ENCODE data around the gene CYB561. TPM values are rescaled to one million over a fixed set of nuclear protein-coding genes. Genes with fewer than 3 reads are reported as not detected.

CYB561 gene
- 25.5 and 34.6 TPM in 2 replicates for total RNA-seq

DNA sequence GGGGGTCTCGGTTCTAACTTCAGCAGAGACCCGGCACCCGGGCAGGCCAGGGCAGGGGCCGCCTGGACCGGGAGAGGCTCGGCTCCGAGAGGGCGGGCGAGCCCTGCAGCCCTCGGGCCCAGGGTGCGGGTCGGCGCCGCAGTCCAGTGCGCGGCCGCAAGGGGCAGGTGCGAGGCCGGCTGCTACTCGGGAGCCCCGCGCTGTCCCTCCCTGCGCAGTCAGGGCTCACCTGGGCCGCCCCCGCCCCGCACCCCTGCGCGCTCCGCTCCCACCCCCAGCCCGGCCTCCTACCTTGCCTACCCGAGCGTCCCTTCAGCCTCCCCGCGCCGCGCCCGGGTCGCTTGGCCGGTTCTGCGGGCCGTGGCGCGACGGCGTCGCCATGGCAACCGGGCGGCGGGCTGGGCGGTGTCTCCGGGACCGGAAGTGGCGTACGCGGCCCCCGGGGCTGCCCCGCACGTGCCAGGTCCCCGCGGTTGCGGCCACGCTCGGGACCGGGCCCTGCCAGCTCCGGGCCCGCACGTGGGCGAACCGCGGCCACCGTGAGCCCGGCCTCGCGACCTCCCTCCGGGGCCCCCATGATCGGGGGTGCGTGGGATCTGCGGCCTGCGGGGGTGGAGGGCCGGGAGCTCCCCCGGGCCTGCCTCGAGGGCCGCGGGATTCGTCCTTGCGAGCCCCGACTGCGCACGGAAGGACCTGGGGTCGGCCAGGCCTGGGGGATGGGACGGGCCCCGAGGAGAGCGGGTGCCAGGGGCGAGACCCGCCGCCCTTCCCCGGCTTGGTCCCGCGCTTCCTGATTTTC is at the start of gene CYB561:
CYB561 (minus strand) TSS at position 353 of the 799 bp plus-strand sequence. CDS start 8,759 bp downstream, outside the sequence.

GRCh38 chr17:63476854-63477479 is 30.9 kb upstream of the CYB561 start, which contains the start of gene ACE:
TSS of gene ACE (plus strand) at chr17:63477061. CDS start at chr17:63477095, 34 bp downstream.

Other genes starting within 250 kb of the CYB561 start
- gene ACE, start 30.8 kb upstream of the CYB561 start, total RNA-seq = 3.6 and 7.6 TPM in 2 replicates
- gene KCNH6, start 77.1 kb upstream of the CYB561 start, total RNA-seq = not detected in 2 replicates
- 9.5 and 11.6 TPM in 2 replicates for gene DCAF7, start 104.2 kb upstream of the CYB561 start, total RNA-seq
- gene TACO1, start 154.6 kb upstream of the CYB561 start, total RNA-seq = 14.5 and 15.6 TPM in 2 replicates
- gene MAP3K3, start 176.1 kb upstream of the CYB561 start, total RNA-seq = 20.1 and 28.2 TPM in 2 replicates